Measurements from ENCODE around the gene DNAJA4.
"Not testable (repeated sequence)": the region's sequence is repeated elsewhere in the genome, so short reads cannot be mapped to it uniquely, and the experiment has no call there.

Gene DNAJA4

GRCh38 chr15:78244893-78245292 lies 19.5 kb upstream of the DNAJA4 start:
- H3K27ac ChIP-seq (ENCODE audit: low read depth, low read length, severe bottlenecking): no peak overlapping the region
- H3K36me3 ChIP-seq (ENCODE audit: control insufficient read depth, insufficient read depth, low read length): no peaks in the 10 kb centered on the region
- no peak overlapping the region for H3K4me3 ChIP-seq (ENCODE audit: extremely low read depth, insufficient read depth, low read length, poor library complexity, severe bottlenecking)
- H3K9me3 ChIP-seq (ENCODE audit: control insufficient read depth, low read length): no peaks in the 10 kb centered on the region
- H3K4me1 ChIP-seq (ENCODE audit: control insufficient read depth, insufficient read depth, low read length, poor library complexity, severe bottlenecking): peaks cover 4% of the 10 kb centered on the region
- 62 to 65% methylated on average over 7 of the region's 7 CpGs for WGBS, 2 experiments (ENCODE audit: insufficient coverage in 2 of 2)

GRCh38 chr15:78245392-78245791 lies 19.0 kb upstream of the DNAJA4 start:
- 93 to 94% methylated on average over 9 to 12 of the region's 14 CpGs for WGBS, 2 experiments (ENCODE audit: insufficient coverage in 2 of 2)
- not testable (repeated sequence) for H3K27ac ChIP-seq (ENCODE audit: low read depth, low read length, severe bottlenecking); H3K4me3 ChIP-seq (ENCODE audit: extremely low read depth, insufficient read depth, low read length, poor library complexity, severe bottlenecking); H3K36me3 ChIP-seq (ENCODE audit: control insufficient read depth, insufficient read depth, low read length); H3K9me3 ChIP-seq (ENCODE audit: control insufficient read depth, low read length); H3K4me1 ChIP-seq (ENCODE audit: control insufficient read depth, insufficient read depth, low read length, poor library complexity, severe bottlenecking)

GRCh38 chr15:78245976-78246620 lies 18.3 kb upstream of the DNAJA4 start:
- not testable (repeated sequence) for H3K9me3 ChIP-seq (ENCODE audit: control insufficient read depth, low read length); H3K4me3 ChIP-seq (ENCODE audit: extremely low read depth, insufficient read depth, low read length, poor library complexity, severe bottlenecking); H3K4me1 ChIP-seq (ENCODE audit: control insufficient read depth, insufficient read depth, low read length, poor library complexity, severe bottlenecking); H3K36me3 ChIP-seq (ENCODE audit: control insufficient read depth, insufficient read depth, low read length); H3K27ac ChIP-seq (ENCODE audit: low read depth, low read length, severe bottlenecking)
- WGBS, 2 experiments (ENCODE audit: insufficient coverage in 2 of 2): 92 to 94% methylated on average over 14 to 19 of the region's 39 CpGs

- 50 to 67% methylated on average over 1 of the region's 1 CpG for WGBS, 2 experiments (ENCODE audit: insufficient coverage in 2 of 2)
- H3K4me1 ChIP-seq (ENCODE audit: control insufficient read depth, insufficient read depth, low read length, poor library complexity, severe bottlenecking): peaks cover 4% of the 10 kb centered on the region
- H3K27ac ChIP-seq (ENCODE audit: low read depth, low read length, severe bottlenecking): no peak overlapping the region
These were observed 16.5 kb upstream of the DNAJA4 start for GRCh38 chr15:78247911-78248310.

DNA sequence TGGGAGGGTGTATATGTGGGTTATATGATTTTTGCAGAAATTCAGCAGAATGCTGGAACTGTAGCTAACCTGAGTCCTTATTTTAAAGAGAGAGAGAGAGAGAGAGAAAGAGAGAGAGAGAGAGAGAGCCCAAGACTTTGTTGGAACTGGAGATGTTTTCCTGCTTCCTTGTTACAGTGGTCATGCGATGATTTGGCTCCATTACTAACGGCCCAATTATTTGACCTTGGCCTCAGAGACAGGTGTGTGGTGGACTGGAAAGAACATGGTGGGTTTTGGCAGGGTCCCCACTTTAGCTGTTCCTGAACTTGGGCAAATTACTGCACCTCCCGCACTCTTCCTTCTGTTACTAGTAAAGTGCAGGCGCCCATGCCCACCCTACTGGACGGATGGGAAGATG lies 15.2 kb upstream of the DNAJA4 start:
- H3K9me3 ChIP-seq (ENCODE audit: control insufficient read depth, low read length): no peaks in the 10 kb centered on the region
- no peak overlapping the region for H3K4me3 ChIP-seq (ENCODE audit: extremely low read depth, insufficient read depth, low read length, poor library complexity, severe bottlenecking)
- H3K27ac ChIP-seq (ENCODE audit: low read depth, low read length, severe bottlenecking): no peak overlapping the region
- no peaks in the 10 kb centered on the region for H3K36me3 ChIP-seq (ENCODE audit: control insufficient read depth, insufficient read depth, low read length)
- whole genome bisulfite sequencing, 2 experiments (ENCODE audit: insufficient coverage in 2 of 2): 83 to 97% methylated on average over 2 to 4 of the region's 5 CpGs
- peaks cover 3% of the 10 kb centered on the region for H3K4me1 ChIP-seq (ENCODE audit: control insufficient read depth, insufficient read depth, low read length, poor library complexity, severe bottlenecking)

More at GRCh38 chr15:78247911-78248310, 16.5 kb upstream of the DNAJA4 start:
- H3K9me3 ChIP-seq (ENCODE audit: control insufficient read depth, low read length): no peaks in the 10 kb centered on the region
- H3K36me3 ChIP-seq (ENCODE audit: control insufficient read depth, insufficient read depth, low read length): no peaks in the 10 kb centered on the region
- H3K4me3 ChIP-seq (ENCODE audit: extremely low read depth, insufficient read depth, low read length, poor library complexity, severe bottlenecking): no peak overlapping the region

- no peak overlapping the region for H3K4me3 ChIP-seq (ENCODE audit: extremely low read depth, insufficient read depth, low read length, poor library complexity, severe bottlenecking)
- no peaks in the 10 kb centered on the region for H3K4me1 ChIP-seq (ENCODE audit: control insufficient read depth, insufficient read depth, low read length, poor library complexity, severe bottlenecking)
- no peaks in the 10 kb centered on the region for H3K9me3 ChIP-seq (ENCODE audit: control insufficient read depth, low read length)
- H3K27ac ChIP-seq (ENCODE audit: low read depth, low read length, severe bottlenecking): no peak overlapping the region
- 87 to 92% methylated on average over 6 to 8 of the region's 9 CpGs for WGBS, 2 experiments (ENCODE audit: insufficient coverage in 2 of 2)
- H3K36me3 ChIP-seq (ENCODE audit: control insufficient read depth, insufficient read depth, low read length): no peaks in the 10 kb centered on the region
These were observed 13.2 kb upstream of the DNAJA4 start for GRCh38 chr15:78251136-78251535.

DNA sequence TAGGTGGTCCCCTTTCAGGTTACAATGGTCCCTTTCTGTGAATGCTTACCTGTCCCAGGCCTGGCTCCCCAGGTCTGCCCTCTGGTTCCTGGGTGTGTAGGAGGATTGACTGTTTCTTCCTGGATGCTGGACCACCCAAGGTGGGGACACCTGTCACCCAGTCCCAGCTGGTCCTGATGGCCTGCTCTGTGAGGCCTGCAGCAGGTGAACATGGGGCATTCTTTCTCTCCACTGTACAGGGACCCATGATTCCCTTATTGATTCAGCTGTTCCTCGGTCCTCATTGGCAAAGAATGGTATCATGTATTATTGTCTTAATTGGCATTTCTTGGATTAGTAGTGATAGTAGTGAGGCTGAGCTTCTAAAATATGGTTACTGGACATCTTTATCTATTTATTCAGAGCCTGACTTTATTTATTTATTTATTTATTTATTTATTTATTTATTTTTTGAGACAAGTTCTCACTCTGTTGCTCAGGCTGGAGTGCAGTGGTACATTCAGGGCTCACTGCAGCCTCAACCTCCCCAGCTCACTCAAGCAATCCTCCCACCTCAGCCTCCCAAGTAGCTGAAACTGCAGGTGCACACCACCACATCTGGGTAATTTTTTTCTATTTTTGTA lies 8.8 kb upstream of the DNAJA4 start:
- Histone ChIP-seq H3K36me3 (ENCODE audit: control insufficient read depth, insufficient read depth, low read length) (no peaks in the 10 kb centered on the region), H3K4me3 (ENCODE audit: extremely low read depth, insufficient read depth, low read length, poor library complexity, severe bottlenecking) (no peak overlapping the region)
- WGBS, 2 experiments (ENCODE audit: insufficient coverage in 2 of 2): no CpG with 5 or more reads among the region's 1 CpG

GRCh38 chr15:78256044-78256437 lies 8.3 kb upstream of the DNAJA4 start:
- WGBS, 2 experiments (ENCODE audit: insufficient coverage in 2 of 2): 80% methylated on average over 1 of the region's 3 CpGs; no CpG with 5 or more reads in 1 of the 2 experiments
- Histone ChIP-seq H3K27ac (ENCODE audit: low read depth, low read length, severe bottlenecking) (no peak overlapping the region), H3K4me1 (ENCODE audit: control insufficient read depth, insufficient read depth, low read length, poor library complexity, severe bottlenecking) (no peaks in the 10 kb centered on the region), H3K36me3 (ENCODE audit: control insufficient read depth, insufficient read depth, low read length) (no peaks in the 10 kb centered on the region), H3K4me3 (ENCODE audit: extremely low read depth, insufficient read depth, low read length, poor library complexity, severe bottlenecking) (no peak overlapping the region), H3K9me3 (ENCODE audit: control insufficient read depth, low read length) (no peaks in the 10 kb centered on the region)

More for the DNA sequence above, 8.8 kb upstream of the DNAJA4 start:
- no peaks in the 10 kb centered on the region for H3K4me1 ChIP-seq (ENCODE audit: control insufficient read depth, insufficient read depth, low read length, poor library complexity, severe bottlenecking)
- no peak overlapping the region for H3K27ac ChIP-seq (ENCODE audit: low read depth, low read length, severe bottlenecking)
- H3K9me3 ChIP-seq (ENCODE audit: control insufficient read depth, low read length): no peaks in the 10 kb centered on the region

DNA sequence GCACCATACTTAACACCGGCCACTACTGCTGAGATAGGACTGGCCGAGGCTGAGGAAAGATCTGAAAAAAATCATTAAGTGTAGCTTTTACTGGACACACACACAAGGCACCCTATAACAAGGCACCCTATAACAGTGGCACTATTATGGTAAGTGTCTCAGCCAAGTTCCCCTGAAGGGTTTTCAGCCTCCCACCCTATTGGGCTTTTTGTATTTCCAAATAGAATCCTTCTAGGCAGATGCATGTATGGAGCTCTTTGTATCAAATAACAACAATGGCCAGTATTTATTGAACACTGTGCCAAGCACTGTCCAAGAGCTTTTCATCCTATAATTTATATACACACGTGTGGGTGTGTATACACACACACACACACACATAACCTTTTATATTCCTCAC lies 6.7 kb upstream of the DNAJA4 start:
- H3K27ac ChIP-seq (ENCODE audit: low read depth, low read length, severe bottlenecking): no peak overlapping the region
- no peaks in the 10 kb centered on the region for H3K9me3 ChIP-seq (ENCODE audit: control insufficient read depth, low read length)
- no peaks in the 10 kb centered on the region for H3K4me1 ChIP-seq (ENCODE audit: control insufficient read depth, insufficient read depth, low read length, poor library complexity, severe bottlenecking)
- no CpG with 5 or more reads among the region's 3 CpGs for WGBS, 2 experiments (ENCODE audit: insufficient coverage in 2 of 2)
- H3K4me3 ChIP-seq (ENCODE audit: extremely low read depth, insufficient read depth, low read length, poor library complexity, severe bottlenecking): no peak overlapping the region
- no peaks in the 10 kb centered on the region for H3K36me3 ChIP-seq (ENCODE audit: control insufficient read depth, insufficient read depth, low read length)

- Histone ChIP-seq H3K4me1 (ENCODE audit: control insufficient read depth, insufficient read depth, low read length, poor library complexity, severe bottlenecking) (no peaks in the 10 kb centered on the region), H3K27ac (ENCODE audit: low read depth, low read length, severe bottlenecking) (no peak overlapping the region), H3K4me3 (ENCODE audit: extremely low read depth, insufficient read depth, low read length, poor library complexity, severe bottlenecking) (no peak overlapping the region), H3K9me3 (ENCODE audit: control insufficient read depth, low read length) (no peaks in the 10 kb centered on the region), H3K36me3 (ENCODE audit: control insufficient read depth, insufficient read depth, low read length) (no peaks in the 10 kb centered on the region)
- WGBS, 2 experiments (ENCODE audit: insufficient coverage in 2 of 2): 87 to 91% methylated on average over 3 of the region's 3 CpGs
These were observed 5.1 kb upstream of the DNAJA4 start for GRCh38 chr15:78259232-78259631.

DNA sequence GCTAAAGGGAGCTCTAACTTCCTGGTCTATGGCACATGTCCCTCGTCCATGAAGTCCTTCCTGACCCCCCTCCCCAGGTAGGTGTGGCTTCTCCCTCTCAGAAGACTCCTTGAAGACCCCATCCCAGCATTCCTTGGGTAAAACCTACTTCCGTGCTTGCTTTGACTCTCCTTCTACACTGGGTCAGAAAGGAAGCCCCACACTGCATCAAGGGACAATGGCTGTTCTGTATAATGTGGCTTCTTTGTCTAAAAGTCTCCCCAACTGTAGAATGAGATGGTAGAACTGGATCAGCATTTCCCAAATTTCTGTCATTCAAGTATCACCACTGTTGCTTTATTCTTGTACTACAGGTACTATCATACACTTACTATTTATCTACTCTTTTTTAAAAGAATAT lies 3.9 kb upstream of the DNAJA4 start:
- H3K27ac ChIP-seq (ENCODE audit: low read depth, low read length, severe bottlenecking): no peak overlapping the region
- no peaks in the 10 kb centered on the region for H3K36me3 ChIP-seq (ENCODE audit: control insufficient read depth, insufficient read depth, low read length)
- WGBS, 2 experiments (ENCODE audit: insufficient coverage in 2 of 2): 33 to 54% methylated on average over 1 of the region's 2 CpGs
- no peaks in the 10 kb centered on the region for H3K9me3 ChIP-seq (ENCODE audit: control insufficient read depth, low read length)
- H3K4me1 ChIP-seq (ENCODE audit: control insufficient read depth, insufficient read depth, low read length, poor library complexity, severe bottlenecking): no peaks in the 10 kb centered on the region
- no peak overlapping the region for H3K4me3 ChIP-seq (ENCODE audit: extremely low read depth, insufficient read depth, low read length, poor library complexity, severe bottlenecking)
